K562 (cell line): ENCODE data around the gene UNC45A. TPM values are rescaled to one million over a fixed set of nuclear protein-coding genes. Genes with fewer than 3 reads are reported as not detected.

ENCODE experiments used
- CGGBP1 ChIP-seq: fragments of 250-450 bp; sonication (Bioruptor Pico); IDR thresholded peaks from 2 replicates; pipeline ENCODE4 v1.9.0; 2021; ENCODE audit warnings: mild to moderate bottlenecking
- CREB3 ChIP-seq: fragments of 450-650 bp; conservative IDR thresholded peaks from 2 replicates; pipeline ENCODE4 v1.6.1; 2016; ENCODE audit warnings: missing genetic modification characterization, low read depth, mild to moderate bottlenecking, missing compliant biosample characterization, moderate library complexity
- GATA2 ChIP-seq: sonication (generic); formaldehyde crosslinking; IDR thresholded peaks from 2 replicates; pipeline ENCODE4 v1.4.0; 2020; ENCODE audit warnings: mild to moderate bottlenecking, missing genetic modification reagents
- HLTF ChIP-seq: fragments of 450-650 bp; IDR thresholded peaks from 2 replicates; pipeline ENCODE4 v1.6.1; 2016
- HNRNPH1 ChIP-seq: fragments of 200-400 bp; formaldehyde crosslinking; optimal IDR thresholded peaks from 2 replicates; pipeline ENCODE3; 2017; ENCODE audit warnings: low read depth, mild to moderate bottlenecking, low read length, moderate library complexity
- IRF2 ChIP-seq: sonication (generic); formaldehyde crosslinking; IDR thresholded peaks from 2 replicates; pipeline ENCODE4 v1.8.1; 2022; ENCODE audit warnings: mild to moderate bottlenecking, missing genetic modification reagents
- MAFF ChIP-seq: IDR thresholded peaks from 2 replicates; pipeline ENCODE4 v1.6.1; 2012; ENCODE audit warnings: low read length, improper control_type of control experiment
- MYC ChIP-seq, 2 experiments: fragments of 250-450 bp in 1 of 2; sonication (Bioruptor Pico) in 1 of 2; IDR thresholded peaks; 2 replicates each; pipeline versions ENCODE4 v1.5.1 to v1.6.1; 2012 to 2021; ENCODE audit warnings: low read depth in 2 of 2, borderline replicate concordance in 1 of 2, improper control_type of control experiment in 1 of 2, low read length in 1 of 2, mild to moderate bottlenecking in 1 of 2, moderate library complexity in 1 of 2
- PHF21A ChIP-seq: fragments of 450-650 bp; IDR thresholded peaks from 2 replicates; pipeline ENCODE4 v1.6.1; 2017; ENCODE audit warnings: low read depth, borderline replicate concordance
- POLR3A ChIP-seq: IDR thresholded peaks from 2 replicates; pipeline ENCODE4 v1.6.1; 2011; ENCODE audit warnings: borderline replicate concordance, mild to moderate bottlenecking, moderate library complexity; ENCODE audit not compliant: insufficient read length, insufficient read depth; ENCODE audit errors: extremely low read depth
- PRDM10 ChIP-seq: fragments of 450-650 bp; IDR thresholded peaks from 2 replicates; pipeline ENCODE4 v1.6.1; 2018; ENCODE audit not compliant: partially characterized antibody
- PREB ChIP-seq: sonication (generic); formaldehyde crosslinking; IDR thresholded peaks from 2 replicates; pipeline ENCODE4 v1.8.1; 2023; ENCODE audit warnings: mild to moderate bottlenecking, missing genetic modification reagents
- TAL1 ChIP-seq: fragments of 450-650 bp; IDR thresholded peaks from 2 replicates; pipeline ENCODE4 v1.6.1; 2016; ENCODE audit warnings: mild to moderate bottlenecking
- THAP7 ChIP-seq: fragments of 250-450 bp; sonication (Bioruptor Pico); IDR thresholded peaks from 2 replicates; pipeline ENCODE4 v1.5.0; 2021
- ZBTB43 ChIP-seq: sonication (generic); formaldehyde crosslinking; IDR thresholded peaks from 2 replicates; pipeline ENCODE4 v1.8.0; 2023; ENCODE audit warnings: mild to moderate bottlenecking, missing genetic modification reagents
- ZEB2 ChIP-seq: fragments of 450-650 bp; IDR thresholded peaks from 2 replicates; pipeline ENCODE4 v1.6.1; 2016
- ZNF197 ChIP-seq: fragments of 200-800 bp; sonication (Bioruptor generic); IDR thresholded peaks from 2 replicates; pipeline ENCODE4 v1.6.1; 2016; ENCODE audit warnings: low read depth, missing genetic modification characterization, missing compliant biosample characterization
- ZNF224 ChIP-seq: sonication (generic); formaldehyde crosslinking; IDR thresholded peaks from 2 replicates; pipeline ENCODE4 v1.8.0; 2022; ENCODE audit warnings: mild to moderate bottlenecking, missing genetic modification reagents
- ZNF3 ChIP-seq: fragments of 250-450 bp; sonication (Bioruptor Pico); IDR thresholded peaks from 2 replicates; pipeline ENCODE4 v1.5.0; 2021; ENCODE audit warnings: mild to moderate bottlenecking, moderate library complexity
- polyA plus RNA-seq, 8 experiments: library from polyadenylated mRNA; depleted of rRNA in 4 of 8; stranded (reverse) in 5 of 8; unstranded in 3 of 8; fragments of >200 nt; fragmentation: Nextera tagmentation in 2 of 8; fragmentation: Illumina TruSeq in 1 of 8; extraction: Ambion mirVana in 2 of 8; extraction: Trizol in 1 of 8; gene quantifications; 2 replicates each; pipeline versions ENCODE4 v1.2.1 to v1.2.3, GENCODE V29; 2011 to 2014; ENCODE audit warnings: inconsistent platforms in 1 of 8, missing spikeins in 1 of 8
- total RNA-seq, 7 experiments: library from RNA; depleted of rRNA in 6 of 7; stranded (reverse); fragments of >200 nt in 6 of 7; fragmentation: Illumina TruSeq in 2 of 7; extraction: Trizol in 2 of 7; gene quantifications; 2 replicates each; pipeline versions ENCODE4 v1.2.1 to v1.2.3, GENCODE V29; 2011 to 2021; ENCODE audit warnings: low replicate concordance in 1 of 7

UNC45A gene
- total and polyA plus RNA-seq, 9 of the 15 experiments (the other 6 are each of a cell fraction or from before 2014, with no cell fraction given) = 22.4 to 79.3 (median 43.7) TPM

- TF ChIP-seq ZBTB43 (CRISPR knock-in tag) (no peak), MAFF (peak; percentile 40; the same call in 1 of the 2 replicates), IRF2 (CRISPR knock-in tag) (no peak), HLTF (peak; percentile 96; the same call in 1 of the 2 replicates), PRDM10 (peak; percentile 58), PREB (CRISPR knock-in tag) (no peak), ZEB2 (peak; percentile 76), ZNF197 (CRISPR knock-in tag) (peak; percentile 94), ZNF3 (CRISPR knock-in tag) (no peak), HNRNPH1 (no peak), ZNF224 (CRISPR knock-in tag) (0 out of 2 replicates have a peak, but pooled peaks have one; percentile 7), THAP7 (CRISPR knock-in tag) (no peak), GATA2 (CRISPR knock-in tag) (peak; percentile 97), CGGBP1 (CRISPR knock-in tag) (0 out of 2 replicates have a peak, but pooled peaks have one; percentile 54), POLR3A (no peak), CREB3 (tag) (peak; percentile 65; the same call in 1 of the 2 replicates), TAL1 (peak; percentile 100), PHF21A (no peak), MYC (IDR thresholded peaks at IDR 0.05; ENCODE audit: low read depth, low read length) (peak; percentile 73), MYC (CRISPR knock-in tag; IDR thresholded peaks at IDR 0.05; ENCODE audit: borderline replicate concordance, low read depth) (no peak)
These were observed 33.7 kb upstream of the UNC45A start (continued) for GRCh38 chr15:90901175-90902039.
